ENCODE results near the gene CORIN. TPM values are rescaled to one million over a fixed set of nuclear protein-coding genes. Genes with fewer than 3 reads are reported as not detected.

CORIN gene
- total and polyA plus RNA-seq, 4 donors = 0.02 to 0.23 (median 0.15) TPM

DNA sequence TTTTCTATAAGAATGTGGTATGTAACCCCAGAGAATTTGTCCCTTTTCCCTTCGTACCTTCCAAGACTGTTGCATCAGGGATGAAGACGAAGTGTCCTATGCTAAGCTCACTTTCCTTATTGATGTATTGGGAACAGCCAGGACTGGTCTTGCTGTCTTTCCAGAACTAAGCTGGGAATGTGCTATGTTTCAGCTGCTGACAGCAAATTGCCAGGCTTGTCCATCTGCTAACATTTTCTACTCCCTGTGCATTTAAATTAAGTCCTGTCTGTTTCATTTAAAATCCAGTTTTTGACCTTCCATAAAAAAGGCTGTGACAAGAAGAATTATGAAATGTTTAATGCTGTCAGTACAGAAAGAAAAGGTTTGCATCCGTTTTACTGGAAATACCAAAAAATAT lies 264.9 kb downstream of the CORIN start (continued):
- TF ChIP-seq TAF1 (conservative IDR thresholded peaks at IDR 0.05) = no peak
- TF ChIP-seq NR2F2 (IDR thresholded peaks at IDR 0.05) = no peak
- no peak for TF ChIP-seq SP1 (IDR thresholded peaks at IDR 0.05)
- no peak for TF ChIP-seq GABPA (IDR thresholded peaks at IDR 0.05 in 1 of 2, conservative IDR thresholded peaks at IDR 0.05 in 1 of 2)

DNA sequence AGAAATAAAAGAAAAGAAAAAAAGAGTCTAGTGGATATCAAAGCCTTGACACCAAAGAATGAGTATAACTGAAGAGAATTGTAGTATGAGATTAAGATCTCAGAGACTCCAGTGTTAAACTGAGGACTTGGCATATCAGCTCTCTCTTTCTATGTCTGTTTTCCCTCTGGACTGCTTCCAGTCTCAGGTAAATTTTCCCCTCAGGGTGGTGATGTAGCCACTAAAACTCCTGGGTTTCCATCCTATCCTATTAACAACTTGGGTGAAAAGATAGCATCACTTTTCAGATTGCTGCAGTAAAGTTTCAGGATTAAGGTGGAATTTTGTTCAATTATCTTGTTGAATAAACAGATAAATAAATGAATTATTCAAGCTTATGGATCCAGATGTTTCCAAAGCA lies 267.1 kb downstream of the CORIN start:
- no peaks in the 10 kb centered on the region for H3K9me3 ChIP-seq (ENCODE audit: control insufficient read depth in 4 of 4, low read length in 3 of 4)
- peaks cover 1 to 21% (median 12%) of the 10 kb centered on the region in 4 donors for H3K36me3 ChIP-seq (ENCODE audit: control insufficient read depth in 4 of 4, insufficient read depth in 3 of 4, low read depth in 1 of 4, low read length in 3 of 4)
- DNase-seq (ENCODE audit: low spot score) = no peak
- no peak overlapping the region for H3K27ac ChIP-seq (ENCODE audit: low read depth in 1 of 2, low read length in 2 of 2)
- no peak overlapping the region for H3K9ac ChIP-seq (ENCODE audit: low read depth in 1 of 2, low read length in 2 of 2)
- TF ChIP-seq RAD21 (IDR thresholded peaks at IDR 0.05) = no peak
- TF ChIP-seq FOXA1 (IDR thresholded peaks at IDR 0.05) = no peak
- no peak for TF ChIP-seq RXRA (IDR thresholded peaks at IDR 0.05)
- TF ChIP-seq FOXA2 (IDR thresholded peaks at IDR 0.05) = no peak
- TF ChIP-seq, protein P1, sequence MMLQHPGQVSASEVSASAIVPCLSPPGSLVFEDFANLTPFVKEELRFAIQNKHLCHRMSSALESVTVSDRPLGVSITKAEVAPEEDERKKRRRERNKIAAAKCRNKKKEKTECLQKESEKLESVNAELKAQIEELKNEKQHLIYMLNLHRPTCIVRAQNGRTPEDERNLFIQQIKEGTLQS (IDR thresholded peaks at IDR 0.05) = no peak
- no peak for TF ChIP-seq SP1 (IDR thresholded peaks at IDR 0.05)
- no peak for TF ChIP-seq HNF4G (IDR thresholded peaks at IDR 0.05)
- no peak for TF ChIP-seq NR2F2 (IDR thresholded peaks at IDR 0.05)
- H3K27me3 ChIP-seq (ENCODE audit: control insufficient read depth in 4 of 4, insufficient read depth in 4 of 4, low read length in 3 of 4) = no peaks in the 10 kb centered on the region
- peaks cover 0 to 6% (median 2%) of the 10 kb centered on the region in 4 donors for H3K4me1 ChIP-seq (ENCODE audit: control insufficient read depth in 4 of 4, insufficient read depth in 4 of 4, low read length in 3 of 4)
- H3K4me3 ChIP-seq (ENCODE audit: low read depth in 1 of 3, low read length in 3 of 3) = no peak overlapping the region

DNA sequence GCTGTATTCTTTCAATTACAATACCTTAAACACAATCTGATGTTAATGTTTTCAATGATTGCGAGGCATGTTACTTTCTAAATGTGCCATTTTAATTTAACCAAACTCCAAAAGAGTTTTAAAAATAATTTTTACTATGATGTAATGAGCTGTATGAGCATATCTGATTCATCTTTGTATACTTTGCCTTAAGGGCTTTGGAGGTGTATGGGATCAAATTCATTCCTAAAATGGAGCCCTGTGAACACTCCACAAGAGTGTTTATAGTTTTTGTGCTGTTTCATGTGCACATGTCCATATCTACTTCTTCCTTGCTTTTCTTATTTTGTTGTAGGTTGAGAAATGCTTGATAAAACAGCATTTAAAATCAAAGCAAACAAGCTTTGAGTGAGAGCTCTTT lies 270.4 kb downstream of the CORIN start:
- Histone ChIP-seq H3K4me3 (ENCODE audit: low read depth in 1 of 3, low read length in 3 of 3) (no peak overlapping the region), H3K4me1 (ENCODE audit: control insufficient read depth in 4 of 4, insufficient read depth in 4 of 4, low read length in 3 of 4) (peaks cover 0 to 9% (median 2%) of the 10 kb centered on the region in 4 donors), H3K36me3 (ENCODE audit: control insufficient read depth in 4 of 4, insufficient read depth in 3 of 4, low read depth in 1 of 4, low read length in 3 of 4) (peaks cover 1 to 15% (median 4%) of the 10 kb centered on the region in 4 donors), H3K27me3 (ENCODE audit: control insufficient read depth in 4 of 4, insufficient read depth in 4 of 4, low read length in 3 of 4) (no peaks in the 10 kb centered on the region), H3K9ac (ENCODE audit: low read depth in 1 of 2, low read length in 2 of 2) (no peak overlapping the region), H3K9me3 (ENCODE audit: control insufficient read depth in 4 of 4, low read length in 3 of 4) (no peaks in the 10 kb centered on the region), H3K27ac (ENCODE audit: low read depth in 1 of 2, low read length in 2 of 2) (no peak overlapping the region)
- TF ChIP-seq, protein P2, sequence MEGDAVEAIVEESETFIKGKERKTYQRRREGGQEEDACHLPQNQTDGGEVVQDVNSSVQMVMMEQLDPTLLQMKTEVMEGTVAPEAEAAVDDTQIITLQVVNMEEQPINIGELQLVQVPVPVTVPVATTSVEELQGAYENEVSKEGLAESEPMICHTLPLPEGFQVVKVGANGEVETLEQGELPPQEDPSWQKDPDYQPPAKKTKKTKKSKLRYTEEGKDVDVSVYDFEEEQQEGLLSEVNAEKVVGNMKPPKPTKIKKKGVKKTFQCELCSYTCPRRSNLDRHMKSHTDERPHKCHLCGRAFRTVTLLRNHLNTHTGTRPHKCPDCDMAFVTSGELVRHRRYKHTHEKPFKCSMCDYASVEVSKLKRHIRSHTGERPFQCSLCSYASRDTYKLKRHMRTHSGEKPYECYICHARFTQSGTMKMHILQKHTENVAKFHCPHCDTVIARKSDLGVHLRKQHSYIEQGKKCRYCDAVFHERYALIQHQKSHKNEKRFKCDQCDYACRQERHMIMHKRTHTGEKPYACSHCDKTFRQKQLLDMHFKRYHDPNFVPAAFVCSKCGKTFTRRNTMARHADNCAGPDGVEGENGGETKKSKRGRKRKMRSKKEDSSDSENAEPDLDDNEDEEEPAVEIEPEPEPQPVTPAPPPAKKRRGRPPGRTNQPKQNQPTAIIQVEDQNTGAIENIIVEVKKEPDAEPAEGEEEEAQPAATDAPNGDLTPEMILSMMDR (IDR thresholded peaks at IDR 0.05; ENCODE audit: low read depth, low read length, missing input control) = no peak
- TF ChIP-seq HNF4G (IDR thresholded peaks at IDR 0.05) (no peak), RXRA (IDR thresholded peaks at IDR 0.05) (no peak), TAF1 (conservative IDR thresholded peaks at IDR 0.05) (no peak), EGR1 (IDR thresholded peaks at IDR 0.05; ENCODE audit: low read depth in 2 of 2) (no peak), JUND (IDR thresholded peaks at IDR 0.05) (no peak), GABPA (IDR thresholded peaks at IDR 0.05 in 1 of 2, conservative IDR thresholded peaks at IDR 0.05 in 1 of 2) (no peak), FOXA2 (IDR thresholded peaks at IDR 0.05) (no peak), HNF4A (conservative IDR thresholded peaks at IDR 0.05) (no peak), YY1 (IDR thresholded peaks at IDR 0.05) (no peak)
- TF ChIP-seq, protein P3, sequence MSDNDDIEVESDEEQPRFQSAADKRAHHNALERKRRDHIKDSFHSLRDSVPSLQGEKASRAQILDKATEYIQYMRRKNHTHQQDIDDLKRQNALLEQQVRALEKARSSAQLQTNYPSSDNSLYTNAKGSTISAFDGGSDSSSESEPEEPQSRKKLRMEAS (IDR thresholded peaks at IDR 0.05) = no peak
- TF ChIP-seq, protein P4, sequence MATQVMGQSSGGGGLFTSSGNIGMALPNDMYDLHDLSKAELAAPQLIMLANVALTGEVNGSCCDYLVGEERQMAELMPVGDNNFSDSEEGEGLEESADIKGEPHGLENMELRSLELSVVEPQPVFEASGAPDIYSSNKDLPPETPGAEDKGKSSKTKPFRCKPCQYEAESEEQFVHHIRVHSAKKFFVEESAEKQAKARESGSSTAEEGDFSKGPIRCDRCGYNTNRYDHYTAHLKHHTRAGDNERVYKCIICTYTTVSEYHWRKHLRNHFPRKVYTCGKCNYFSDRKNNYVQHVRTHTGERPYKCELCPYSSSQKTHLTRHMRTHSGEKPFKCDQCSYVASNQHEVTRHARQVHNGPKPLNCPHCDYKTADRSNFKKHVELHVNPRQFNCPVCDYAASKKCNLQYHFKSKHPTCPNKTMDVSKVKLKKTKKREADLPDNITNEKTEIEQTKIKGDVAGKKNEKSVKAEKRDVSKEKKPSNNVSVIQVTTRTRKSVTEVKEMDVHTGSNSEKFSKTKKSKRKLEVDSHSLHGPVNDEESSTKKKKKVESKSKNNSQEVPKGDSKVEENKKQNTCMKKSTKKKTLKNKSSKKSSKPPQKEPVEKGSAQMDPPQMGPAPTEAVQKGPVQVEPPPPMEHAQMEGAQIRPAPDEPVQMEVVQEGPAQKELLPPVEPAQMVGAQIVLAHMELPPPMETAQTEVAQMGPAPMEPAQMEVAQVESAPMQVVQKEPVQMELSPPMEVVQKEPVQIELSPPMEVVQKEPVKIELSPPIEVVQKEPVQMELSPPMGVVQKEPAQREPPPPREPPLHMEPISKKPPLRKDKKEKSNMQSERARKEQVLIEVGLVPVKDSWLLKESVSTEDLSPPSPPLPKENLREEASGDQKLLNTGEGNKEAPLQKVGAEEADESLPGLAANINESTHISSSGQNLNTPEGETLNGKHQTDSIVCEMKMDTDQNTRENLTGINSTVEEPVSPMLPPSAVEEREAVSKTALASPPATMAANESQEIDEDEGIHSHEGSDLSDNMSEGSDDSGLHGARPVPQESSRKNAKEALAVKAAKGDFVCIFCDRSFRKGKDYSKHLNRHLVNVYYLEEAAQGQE (IDR thresholded peaks at IDR 0.05) = no peak
- TF ChIP-seq, protein P1 (IDR thresholded peaks at IDR 0.05) = no peak
- WGBS = 100% methylated on average over 1 of the region's 1 CpG
- no peak for DNase-seq (ENCODE audit: low spot score)
